HG03039 (cell line): ENCODE measurements around the gene ZNF320.
"Not testable (repeated sequence)": the region's sequence is repeated elsewhere in the genome, so short reads cannot be mapped to it uniquely, and the experiment has no call there.

Experiments
- ATAC-seq: cut with Tn5 transposase; IDR thresholded peaks from one replicate; pipeline ENCODE4 v1.9.1; 2021; ENCODE audit warnings: mild to moderate bottlenecking, moderate library complexity; ENCODE audit not compliant: unreplicated experiment

ZNF320 gene

GRCh38 chr19:52897138-52897935 is at the start of gene ZNF320:
Gene ZNF320 (minus strand): TSS chr19:52897635. CDS start chr19:52890255, 7,380 bp downstream.
- peak; percentile 93 for ATAC-seq

GRCh38 chr19:52946322-52947310 is 49.2 kb upstream of the ZNF320 start:
- no peak for ATAC-seq

- no peak for ATAC-seq
Observed at GRCh38 chr19:52945652-52946321, 48.4 kb upstream of the ZNF320 start.

- ATAC-seq: not testable (repeated sequence)
Observed at GRCh38 chr19:52944703-52945493, 47.5 kb upstream of the ZNF320 start.

GRCh38 chr19:52943884-52944643 is 46.6 kb upstream of the ZNF320 start:
- ATAC-seq: no peak

- no peak for ATAC-seq
Observed at GRCh38 chr19:52943134-52943883, 45.9 kb upstream of the ZNF320 start.

GRCh38 chr19:52942386-52943133 is 45.1 kb upstream of the ZNF320 start:
- peak; percentile 98 for ATAC-seq

- ATAC-seq: peak; percentile 7
Observed at GRCh38 chr19:52941941-52942385, 44.5 kb upstream of the ZNF320 start.

GRCh38 chr19:52941523-52941922 is 44.1 kb upstream of the ZNF320 start:
- not testable (repeated sequence) for ATAC-seq

- ATAC-seq: not testable (repeated sequence)
Observed at GRCh38 chr19:52940905-52941304, 43.5 kb upstream of the ZNF320 start.

- ATAC-seq: no peak
Observed at GRCh38 chr19:52938761-52939160, 41.3 kb upstream of the ZNF320 start.

GRCh38 chr19:52936954-52937325 is 39.5 kb upstream of the ZNF320 start:
- no peak for ATAC-seq

- no peak for ATAC-seq
Observed at GRCh38 chr19:52936151-52936953, 38.9 kb upstream of the ZNF320 start.

- no peak for ATAC-seq
Observed at GRCh38 chr19:52935434-52935833, 38.0 kb upstream of the ZNF320 start.

GRCh38 chr19:52924641-52925040 is 27.2 kb upstream of the ZNF320 start:
- ATAC-seq: not testable (repeated sequence)

GRCh38 chr19:52923778-52924593 is 26.6 kb upstream of the ZNF320 start:
- ATAC-seq: no peak
